Midbrain (tissue), 1 donor: ENCODE data around the gene CDH4.

ENCODE experiments used
- DNase-seq: peaks from one replicate; lab custom pipeline; 2025; lab: John Stamatoyannopoulos, UW

CDH4 gene

GRCh38 chr20:61655591-61655990, 403.5 kb downstream of the CDH4 start:
- DNase-seq: no peak

GRCh38 chr20:61656198-61656597, 404.1 kb downstream of the CDH4 start:
- DNase-seq: no peak

- DNase-seq: no peak
Measured at GRCh38 chr20:61657721-61658377, 405.8 kb downstream of the CDH4 start.

GRCh38 chr20:61658563-61658962, 406.5 kb downstream of the CDH4 start:
- DNase-seq: no peak

GRCh38 chr20:61659246-61659993, 407.4 kb downstream of the CDH4 start:
- no peak for DNase-seq

GRCh38 chr20:61659994-61660346, 407.9 kb downstream of the CDH4 start:
- no peak for DNase-seq

- DNase-seq: no peak
Measured at GRCh38 chr20:61660559-61660958, 408.5 kb downstream of the CDH4 start.

GRCh38 chr20:61661025-61661424, 409.0 kb downstream of the CDH4 start:
- no peak for DNase-seq

GRCh38 chr20:61661583-61661982, 409.5 kb downstream of the CDH4 start:
- DNase-seq: no peak

GRCh38 chr20:61662226-61662967, 410.3 kb downstream of the CDH4 start:
- no peak for DNase-seq

- peak; percentile 20 for DNase-seq
Measured at GRCh38 chr20:61662968-61663331, 410.9 kb downstream of the CDH4 start.

GRCh38 chr20:61663521-61664425, 411.7 kb downstream of the CDH4 start:
- no peak for DNase-seq

GRCh38 chr20:61664556-61665320, 412.7 kb downstream of the CDH4 start:
- no peak for DNase-seq

GRCh38 chr20:61665528-61666470, 413.7 kb downstream of the CDH4 start:
- DNase-seq: no peak

GRCh38 chr20:61666471-61666832, 414.4 kb downstream of the CDH4 start:
- DNase-seq: no peak

- no peak for DNase-seq
Measured at GRCh38 chr20:61667056-61667792, 415.2 kb downstream of the CDH4 start.

- no peak for DNase-seq
Measured at GRCh38 chr20:61668065-61668650, 416.1 kb downstream of the CDH4 start.

- DNase-seq: no peak
Measured at GRCh38 chr20:61668771-61669503, 416.9 kb downstream of the CDH4 start.
